A673 (cell line): ENCODE data around the gene B4GALNT3. TPM values are rescaled to one million over a fixed set of nuclear protein-coding genes. Genes with fewer than 3 reads are reported as not detected.

Experiments used
- BruUV-seq: library from RNA; stranded (reverse); fragments of 400-500 nt; replicated peaks from 2 replicates; lab custom pipeline; 2021; lab: Mats Ljungman, UMichigan
- CTCF ChIA-PET: fragments of 300-600 bp; sonication (Branson Sonifier 250); formaldehyde crosslinking; loops from one replicate; lab custom pipeline; 2022; ENCODE audit warnings: antibody characterized with exemption; lab: Charles Lee
- POLR2A ChIA-PET: fragments of 300-600 bp; sonication (Branson Sonifier 250); formaldehyde crosslinking; loops from one replicate; lab custom pipeline; 2022; ENCODE audit warnings: antibody characterized with exemption; ENCODE audit not compliant: low non-redundant PET; lab: Charles Lee
- DNase-seq: peaks from one replicate; pipeline ENCODE4 v3.0.0-alpha.2; 2015; ENCODE audit warnings: low spot score
- H3K27ac ChIP-seq: fragments of 200-600 bp; sonication (generic); 2 replicates; pipeline ENCODE4 v1.5.1; 2016; ENCODE audit warnings: mixed run types, low read depth, mild to moderate bottlenecking, mixed read lengths, antibody characterized with exemption, low read length; ENCODE audit not compliant: poor library complexity, severe bottlenecking
- H3K27me3 ChIP-seq: fragments of 200-600 bp; sonication (generic); replicated peaks from 2 replicates; pipeline ENCODE4 v1.6.1; 2017; ENCODE audit warnings: mixed run types, low read depth, mild to moderate bottlenecking, mixed read lengths, antibody characterized with exemption, low read length; ENCODE audit not compliant: insufficient read depth, poor library complexity
- H3K36me3 ChIP-seq: fragments of 200-600 bp; sonication (generic); 2 replicates; pipeline ENCODE4 v1.6.1; 2016; ENCODE audit warnings: mixed run types, mild to moderate bottlenecking, mixed read lengths, antibody characterized with exemption, low read length; ENCODE audit not compliant: insufficient read depth, poor library complexity, severe bottlenecking
- H3K4me1 ChIP-seq: fragments of 200-600 bp; sonication (generic); 2 replicates; pipeline ENCODE4 v1.6.1; 2017; ENCODE audit warnings: mixed run types, mild to moderate bottlenecking, mixed read lengths, antibody characterized with exemption, low read length; ENCODE audit not compliant: insufficient read depth, poor library complexity, severe bottlenecking
- H3K4me3 ChIP-seq: fragments of 200-600 bp; sonication (generic); 2 replicates; pipeline ENCODE4 v1.5.1; 2016; ENCODE audit warnings: low read depth, mixed run types, mild to moderate bottlenecking, mixed read lengths, low read length; ENCODE audit not compliant: poor library complexity, severe bottlenecking
- H3K9me3 ChIP-seq: fragments of 200-600 bp; sonication (generic); 2 replicates; pipeline ENCODE4 v1.6.1; 2016; ENCODE audit warnings: mixed run types, low read depth, mild to moderate bottlenecking, mixed read lengths, antibody characterized with exemption, low read length; ENCODE audit not compliant: poor library complexity, severe bottlenecking
- CTCF ChIP-seq: fragments of 300-800, 200-600 bp; sonication (generic); conservative IDR thresholded peaks from 2 replicates; pipeline ENCODE4 v1.5.1; 2017; ENCODE audit warnings: low read depth, mild to moderate bottlenecking, antibody characterized with exemption, low read length, moderate library complexity, mixed read lengths
- EZH2 ChIP-seq: fragments of 200-600 bp; sonication (generic); IDR thresholded peaks from 2 replicates; pipeline ENCODE4 v1.6.1; 2017; ENCODE audit warnings: borderline replicate concordance, low read depth, mild to moderate bottlenecking, mixed read lengths, antibody characterized with exemption, low read length; ENCODE audit not compliant: poor library complexity, severe bottlenecking
- intact Hi-C: fragments of 100-400 bp; cut with micrococcal nuclease; formaldehyde crosslinking; loops from one replicate; pipeline ENCODE4 v1.10.0; 2022; ENCODE audit not compliant: unreplicated experiment
- total RNA-seq: library from RNA; stranded (reverse); gene quantifications from 2 replicates; pipeline ENCODE4 v1.2.3, GENCODE V29; 2021

The B4GALNT3 gene
- total RNA-seq, 1 experiment from 2014 or later, result 19.4 TPM

GRCh38 chr12:554001-554285, 94.2 kb downstream of the B4GALNT3 start:
- no peak for TF ChIP-seq CTCF
- no peak for TF ChIP-seq EZH2
- Histone ChIP-seq H3K4me3 (no peak overlapping the region), H3K9me3 (no peaks in the 10 kb centered on the region), H3K27ac (no peak overlapping the region), H3K27me3 (no peaks in the 10 kb centered on the region), H3K4me1 (no peaks in the 10 kb centered on the region), H3K36me3 (peaks cover 2% of the 10 kb centered on the region)
- no TSS peak for BruUV-seq
- no peak for DNase-seq
- CTCF ChIA-PET, result no interaction called here
- intact Hi-C loops, result no loop called here
- POLR2A ChIA-PET, result no interaction called here

- TF ChIP-seq EZH2 (no peak), CTCF (no peak)
- H3K36me3 ChIP-seq, result peaks cover 2% of the 10 kb centered on the region
- intact Hi-C loops, result no loop called here
- H3K27ac ChIP-seq, result no peak overlapping the region
- BruUV-seq, result no TSS peak
- CTCF ChIA-PET, result no interaction called here
- no peaks in the 10 kb centered on the region for H3K27me3 ChIP-seq
- no peaks in the 10 kb centered on the region for H3K9me3 ChIP-seq
- H3K4me1 ChIP-seq, result no peaks in the 10 kb centered on the region
- DNase-seq, result no peak
- POLR2A ChIA-PET, result no interaction called here
- H3K4me3 ChIP-seq, result no peak overlapping the region
Measured at GRCh38 chr12:556498-556897, 96.8 kb downstream of the B4GALNT3 start.

- BruUV-seq, result no TSS peak
- no peaks in the 10 kb centered on the region for H3K27me3 ChIP-seq
- POLR2A ChIA-PET, result no interaction called here
Measured at GRCh38 chr12:558580-558979, 98.8 kb downstream of the B4GALNT3 start.

More at GRCh38 chr12:558580-558979, 98.8 kb downstream of the B4GALNT3 start:
- Histone ChIP-seq H3K4me1 (no peaks in the 10 kb centered on the region), H3K27ac (no peak overlapping the region), H3K9me3 (no peaks in the 10 kb centered on the region), H3K36me3 (no peaks in the 10 kb centered on the region), H3K4me3 (no peak overlapping the region)
- no peak for DNase-seq
- TF ChIP-seq EZH2, result no peak
- TF ChIP-seq CTCF, result no peak
- intact Hi-C loops, result no loop called here
- CTCF ChIA-PET, result no interaction called here
